NCI-H2081 (cell line): ENCODE data around the gene MUC5B.
"Not testable (repeated sequence)": the region's sequence is repeated elsewhere in the genome, so short reads cannot be mapped to it uniquely, and the experiment has no call there.

Experiments used
- DNase-seq, 2 experiments: peaks; one replicate each; lab custom pipeline; 2025; lab: John Stamatoyannopoulos, UW

Gene MUC5B, protein sequence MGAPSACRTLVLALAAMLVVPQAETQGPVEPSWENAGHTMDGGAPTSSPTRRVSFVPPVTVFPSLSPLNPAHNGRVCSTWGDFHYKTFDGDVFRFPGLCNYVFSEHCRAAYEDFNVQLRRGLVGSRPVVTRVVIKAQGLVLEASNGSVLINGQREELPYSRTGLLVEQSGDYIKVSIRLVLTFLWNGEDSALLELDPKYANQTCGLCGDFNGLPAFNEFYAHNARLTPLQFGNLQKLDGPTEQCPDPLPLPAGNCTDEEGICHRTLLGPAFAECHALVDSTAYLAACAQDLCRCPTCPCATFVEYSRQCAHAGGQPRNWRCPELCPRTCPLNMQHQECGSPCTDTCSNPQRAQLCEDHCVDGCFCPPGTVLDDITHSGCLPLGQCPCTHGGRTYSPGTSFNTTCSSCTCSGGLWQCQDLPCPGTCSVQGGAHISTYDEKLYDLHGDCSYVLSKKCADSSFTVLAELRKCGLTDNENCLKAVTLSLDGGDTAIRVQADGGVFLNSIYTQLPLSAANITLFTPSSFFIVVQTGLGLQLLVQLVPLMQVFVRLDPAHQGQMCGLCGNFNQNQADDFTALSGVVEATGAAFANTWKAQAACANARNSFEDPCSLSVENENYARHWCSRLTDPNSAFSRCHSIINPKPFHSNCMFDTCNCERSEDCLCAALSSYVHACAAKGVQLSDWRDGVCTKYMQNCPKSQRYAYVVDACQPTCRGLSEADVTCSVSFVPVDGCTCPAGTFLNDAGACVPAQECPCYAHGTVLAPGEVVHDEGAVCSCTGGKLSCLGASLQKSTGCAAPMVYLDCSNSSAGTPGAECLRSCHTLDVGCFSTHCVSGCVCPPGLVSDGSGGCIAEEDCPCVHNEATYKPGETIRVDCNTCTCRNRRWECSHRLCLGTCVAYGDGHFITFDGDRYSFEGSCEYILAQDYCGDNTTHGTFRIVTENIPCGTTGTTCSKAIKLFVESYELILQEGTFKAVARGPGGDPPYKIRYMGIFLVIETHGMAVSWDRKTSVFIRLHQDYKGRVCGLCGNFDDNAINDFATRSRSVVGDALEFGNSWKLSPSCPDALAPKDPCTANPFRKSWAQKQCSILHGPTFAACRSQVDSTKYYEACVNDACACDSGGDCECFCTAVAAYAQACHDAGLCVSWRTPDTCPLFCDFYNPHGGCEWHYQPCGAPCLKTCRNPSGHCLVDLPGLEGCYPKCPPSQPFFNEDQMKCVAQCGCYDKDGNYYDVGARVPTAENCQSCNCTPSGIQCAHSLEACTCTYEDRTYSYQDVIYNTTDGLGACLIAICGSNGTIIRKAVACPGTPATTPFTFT (N-terminal part only)

DNA sequence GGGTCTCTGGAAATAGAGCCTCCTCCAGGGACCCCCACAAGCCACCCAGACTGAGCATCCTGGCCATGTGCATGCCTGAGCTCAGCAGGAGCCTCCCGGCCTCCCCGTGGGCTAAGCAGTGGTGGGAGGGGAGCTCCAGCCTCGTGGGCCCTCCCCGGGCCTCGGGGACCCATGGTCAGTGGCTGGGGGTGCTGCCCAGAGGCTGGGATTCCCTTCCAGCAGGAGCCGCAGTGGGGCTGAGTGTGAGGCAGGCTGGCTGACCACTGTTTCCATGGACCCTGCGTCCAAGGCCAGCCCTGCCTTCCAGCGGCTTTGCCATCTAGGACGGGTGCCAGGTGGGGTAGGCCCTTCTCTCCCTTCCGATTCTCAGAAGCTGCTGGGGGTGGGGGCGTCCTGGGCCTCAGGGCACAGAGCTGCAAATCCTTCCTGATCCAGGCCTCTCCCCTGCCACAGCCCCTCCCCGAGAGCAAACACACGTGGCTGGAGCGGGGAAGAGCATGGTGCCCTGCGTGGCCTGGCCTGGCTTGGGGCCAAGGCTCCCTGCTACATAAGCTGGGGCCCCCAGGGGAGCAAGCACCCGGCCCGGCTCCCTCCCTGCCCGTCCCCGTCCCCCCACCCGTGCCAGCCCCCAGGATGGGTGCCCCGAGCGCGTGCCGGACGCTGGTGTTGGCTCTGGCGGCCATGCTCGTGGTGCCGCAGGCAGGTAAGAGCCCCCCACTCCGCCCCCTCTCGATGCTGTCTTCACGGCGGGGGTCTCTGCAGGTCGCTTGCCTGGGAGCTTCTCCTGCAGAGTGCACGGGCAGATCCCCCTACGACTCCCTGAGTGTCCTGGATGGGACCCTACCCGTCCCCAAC lies at the start of gene MUC5B:
TSS of gene MUC5B (plus strand) at position 576 of the 855 bp plus-strand sequence. CDS start at position 634, 58 bp downstream.
- DNase-seq, result no peak

DNA sequence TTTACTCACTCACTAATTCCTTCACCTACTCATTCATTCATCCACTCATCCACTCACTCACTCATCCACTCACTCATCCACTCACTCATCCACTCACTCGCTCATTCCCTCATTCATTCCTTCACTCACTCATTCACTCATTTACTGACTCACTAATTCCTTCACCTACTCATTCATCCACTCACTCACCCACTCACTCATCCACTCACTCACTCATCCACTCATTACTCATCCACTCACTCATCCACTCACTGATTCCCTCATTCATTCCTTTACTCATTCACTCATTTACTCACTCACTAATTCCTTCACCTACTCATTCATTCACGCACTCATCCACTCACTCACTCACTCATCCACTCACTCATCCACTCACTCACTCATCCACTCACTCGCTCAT lies 49.5 kb upstream of the MUC5B start:
- not testable (repeated sequence) for DNase-seq

DNA sequence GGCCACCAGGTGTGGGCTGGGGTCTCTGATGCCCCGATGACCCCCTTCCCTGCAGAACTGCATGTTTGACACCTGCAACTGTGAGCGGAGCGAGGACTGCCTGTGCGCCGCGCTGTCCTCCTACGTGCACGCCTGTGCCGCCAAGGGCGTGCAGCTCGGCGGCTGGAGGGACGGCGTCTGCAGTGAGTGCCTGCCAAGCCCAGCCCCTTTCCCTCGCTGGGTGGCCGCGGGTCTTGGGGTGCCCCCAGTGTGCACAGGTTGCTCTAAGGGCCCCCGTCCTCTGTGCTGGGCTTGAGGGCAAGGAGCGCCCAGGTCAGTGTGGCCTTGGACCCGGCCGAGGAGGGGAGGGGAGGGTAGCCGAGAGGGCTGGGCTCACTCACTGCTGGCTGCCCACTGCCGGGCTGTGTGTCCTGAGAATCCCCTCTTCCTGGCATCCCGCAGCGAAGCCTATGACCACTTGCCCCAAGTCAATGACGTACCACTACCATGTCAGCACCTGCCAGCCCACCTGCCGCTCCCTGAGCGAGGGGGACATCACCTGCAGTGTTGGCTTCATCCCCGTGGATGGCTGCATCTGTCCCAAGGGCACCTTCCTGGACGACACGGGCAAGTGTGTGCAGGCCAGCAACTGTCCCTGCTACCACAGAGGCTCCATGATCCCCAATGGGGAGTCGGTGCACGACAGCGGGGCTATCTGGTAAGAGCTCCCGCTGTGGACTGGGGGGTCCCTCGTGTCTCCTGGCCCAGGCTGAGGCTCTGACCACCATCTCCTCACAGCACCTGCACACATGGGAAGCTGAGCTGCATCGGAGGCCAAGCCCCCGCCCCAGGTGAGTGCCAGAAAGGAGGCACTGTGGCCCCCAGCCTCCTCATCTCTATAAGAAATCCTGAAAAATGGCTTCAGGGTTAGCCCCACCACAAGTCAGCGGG lies 48.2 kb upstream of the MUC5B start:
- no peak for DNase-seq

DNA sequence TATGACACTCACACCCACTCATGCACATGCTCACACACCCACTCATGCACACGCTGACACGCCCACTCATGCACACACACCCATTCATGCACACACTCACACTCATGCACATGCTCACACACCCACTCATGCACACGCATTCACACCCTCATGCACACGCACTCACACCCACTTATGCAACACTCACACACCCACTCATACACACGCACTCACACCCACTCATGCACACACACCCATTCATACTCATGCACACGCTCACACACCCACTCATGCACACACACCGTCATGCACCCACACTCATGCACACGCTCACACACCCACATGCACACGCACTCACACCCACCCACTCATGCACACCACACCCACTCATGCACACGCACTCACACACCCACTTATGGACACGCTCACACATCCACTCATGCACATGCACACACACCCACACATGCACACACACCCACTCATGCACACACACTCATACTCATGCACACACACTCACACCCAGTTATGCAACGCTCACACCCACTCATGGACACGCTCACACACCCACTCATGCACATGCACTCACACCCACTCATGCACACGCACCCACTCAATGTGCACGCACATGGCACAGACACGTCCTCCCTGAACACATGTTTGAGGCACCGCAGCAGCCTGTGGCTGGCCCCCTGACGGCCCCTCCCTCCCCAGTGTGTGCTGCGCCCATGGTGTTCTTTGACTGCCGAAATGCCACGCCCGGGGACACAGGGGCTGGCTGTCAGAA lies 47.2 kb upstream of the MUC5B start:
- no peak for DNase-seq

DNA sequence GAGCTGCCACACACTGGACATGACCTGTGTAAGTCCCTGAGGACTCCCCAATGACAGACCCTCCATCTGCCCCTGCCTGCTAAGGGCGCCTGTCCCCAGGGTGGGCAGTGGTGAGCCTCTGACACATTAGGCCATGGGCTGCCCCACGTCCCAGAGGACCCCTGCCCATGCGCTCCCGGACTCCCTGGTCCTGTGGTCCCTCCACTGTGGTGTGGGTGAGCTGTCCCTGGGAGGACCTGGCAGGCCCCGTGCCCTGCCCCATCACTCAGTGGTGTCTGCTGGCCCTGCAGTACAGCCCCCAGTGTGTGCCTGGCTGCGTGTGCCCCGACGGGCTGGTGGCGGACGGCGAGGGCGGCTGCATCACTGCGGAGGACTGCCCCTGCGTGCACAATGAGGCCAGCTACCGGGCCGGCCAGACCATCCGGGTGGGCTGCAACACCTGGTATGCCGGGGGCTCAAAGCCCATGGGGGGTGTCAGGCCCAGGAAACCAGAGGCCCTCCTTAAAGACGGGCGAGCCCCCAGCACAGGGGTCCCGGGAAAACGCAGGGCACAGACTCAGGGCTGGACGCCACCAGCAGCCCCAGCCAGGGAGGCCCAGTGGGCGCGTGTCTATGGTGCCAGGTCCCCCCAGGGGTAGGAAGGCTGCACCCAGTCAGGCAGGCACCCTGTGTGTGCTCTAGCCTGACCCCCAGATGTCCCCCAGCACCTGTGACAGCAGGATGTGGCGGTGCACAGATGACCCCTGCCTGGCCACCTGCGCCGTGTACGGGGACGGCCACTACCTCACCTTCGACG lies 46.4 kb upstream of the MUC5B start:
- DNase-seq, result no peak

DNA sequence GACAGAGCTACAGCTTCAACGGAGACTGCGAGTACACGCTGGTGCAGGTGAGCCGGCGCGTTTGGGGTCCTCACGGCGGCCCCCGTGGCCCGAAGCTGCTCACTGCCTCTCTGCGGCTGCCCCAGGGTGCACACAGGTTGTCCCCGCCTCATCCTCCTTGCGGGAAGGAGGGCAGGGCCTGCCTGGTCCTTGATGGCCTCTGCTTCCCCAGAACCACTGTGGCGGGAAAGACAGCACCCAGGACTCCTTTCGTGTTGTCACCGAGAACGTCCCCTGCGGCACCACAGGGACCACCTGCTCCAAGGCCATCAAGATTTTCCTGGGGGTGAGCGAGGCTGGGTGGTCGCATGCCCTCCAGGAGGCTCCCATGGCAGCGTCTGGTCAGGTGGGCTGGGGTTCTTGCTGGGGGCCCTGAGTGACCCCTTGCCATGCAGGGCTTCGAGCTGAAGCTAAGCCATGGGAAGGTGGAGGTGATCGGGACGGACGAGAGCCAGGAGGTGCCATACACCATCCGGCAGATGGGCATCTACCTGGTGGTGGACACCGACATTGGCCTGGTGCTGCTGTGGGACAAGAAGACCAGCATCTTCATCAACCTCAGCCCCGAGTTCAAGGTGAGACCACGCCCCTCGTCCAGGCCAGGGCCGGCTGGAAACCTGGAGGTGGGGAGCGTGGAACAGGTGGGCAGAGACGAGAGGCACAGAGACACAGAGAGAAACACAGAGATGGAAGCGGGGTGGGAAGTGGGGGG lies 45.7 kb upstream of the MUC5B start:
- no peak for DNase-seq

DNA sequence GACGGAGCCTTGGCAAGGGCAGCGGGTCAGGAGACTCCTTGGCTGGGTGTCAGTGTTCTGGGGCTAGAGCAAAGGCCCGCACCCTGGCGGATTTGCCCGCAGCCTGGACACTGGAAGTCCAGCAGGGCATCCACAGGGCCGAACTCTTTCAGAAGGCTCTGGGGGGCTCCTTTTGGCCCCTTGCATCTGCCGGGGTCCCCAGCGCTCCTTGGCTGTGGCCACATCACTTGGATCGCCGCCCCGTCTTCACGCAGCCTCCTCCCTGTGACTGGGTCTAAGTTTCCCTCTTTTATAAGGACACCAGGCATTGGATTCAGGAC lies 45.1 kb upstream of the MUC5B start:
- DNase-seq, result no peak

DNA sequence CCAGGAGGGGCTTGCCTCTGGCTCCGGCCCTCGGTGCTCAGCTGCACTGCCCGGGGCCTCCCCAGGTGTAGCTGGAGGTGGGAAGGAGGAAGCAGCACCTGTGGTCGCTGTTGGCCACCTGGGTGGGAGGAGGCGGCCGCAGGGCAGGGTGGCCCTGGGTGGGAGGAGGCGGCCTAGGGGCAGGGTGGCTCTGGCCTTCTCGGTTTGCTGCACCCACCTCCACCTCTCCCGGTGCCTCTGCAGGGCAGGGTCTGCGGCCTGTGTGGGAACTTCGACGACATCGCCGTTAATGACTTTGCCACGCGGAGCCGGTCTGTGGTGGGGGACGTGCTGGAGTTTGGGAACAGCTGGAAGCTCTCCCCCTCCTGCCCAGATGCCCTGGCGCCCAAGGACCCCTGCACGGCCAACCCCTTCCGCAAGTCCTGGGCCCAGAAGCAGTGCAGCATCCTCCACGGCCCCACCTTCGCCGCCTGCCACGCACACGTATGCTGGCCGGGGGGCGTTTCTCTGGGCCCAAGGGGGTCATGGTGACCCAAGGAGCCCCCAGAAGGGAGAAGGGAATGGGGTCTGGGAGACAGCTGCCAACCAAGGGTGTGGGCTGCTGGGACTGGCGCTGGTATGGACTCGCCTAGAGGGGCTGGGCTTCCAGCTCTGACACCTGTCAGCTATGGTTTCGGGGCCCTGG lies 44.5 kb upstream of the MUC5B start:
- DNase-seq, result no peak

DNA sequence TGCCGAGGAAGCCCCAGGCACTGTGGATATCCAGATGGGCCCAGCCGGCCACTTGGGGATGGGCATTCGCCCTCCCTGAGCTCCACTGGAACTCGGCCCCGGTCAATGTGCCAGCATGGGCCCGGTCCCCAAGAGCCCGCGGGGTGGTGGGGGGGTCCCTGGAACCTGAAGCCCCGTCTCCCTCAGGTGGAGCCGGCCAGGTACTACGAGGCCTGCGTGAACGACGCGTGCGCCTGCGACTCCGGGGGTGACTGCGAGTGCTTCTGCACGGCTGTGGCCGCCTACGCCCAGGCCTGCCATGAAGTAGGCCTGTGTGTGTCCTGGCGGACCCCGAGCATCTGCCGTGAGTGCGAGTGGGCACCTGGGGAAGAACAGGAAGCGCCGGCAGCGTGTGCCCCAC lies 44.0 kb upstream of the MUC5B start:
- no peak for DNase-seq

DNA sequence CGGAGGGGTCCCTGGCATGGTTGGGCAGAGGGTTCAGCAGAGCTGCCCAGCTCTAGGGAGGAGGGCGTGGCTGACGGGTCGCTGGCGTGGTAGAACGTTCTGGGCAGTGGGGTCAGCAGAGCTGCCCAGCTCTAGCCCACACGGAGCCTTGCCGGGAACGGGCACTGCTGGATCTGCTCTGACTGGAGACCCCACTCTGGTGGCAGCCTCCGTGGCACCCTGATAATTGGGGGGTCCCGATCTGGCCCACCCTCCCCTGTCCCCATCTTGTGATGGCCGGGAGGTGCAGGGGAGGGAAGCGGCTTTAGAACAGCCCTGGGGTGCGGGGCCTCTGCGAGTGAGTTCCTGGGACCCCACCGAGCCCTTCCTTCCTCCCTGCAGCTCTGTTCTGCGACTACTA lies 43.2 kb upstream of the MUC5B start:
- DNase-seq, result no peak

DNA sequence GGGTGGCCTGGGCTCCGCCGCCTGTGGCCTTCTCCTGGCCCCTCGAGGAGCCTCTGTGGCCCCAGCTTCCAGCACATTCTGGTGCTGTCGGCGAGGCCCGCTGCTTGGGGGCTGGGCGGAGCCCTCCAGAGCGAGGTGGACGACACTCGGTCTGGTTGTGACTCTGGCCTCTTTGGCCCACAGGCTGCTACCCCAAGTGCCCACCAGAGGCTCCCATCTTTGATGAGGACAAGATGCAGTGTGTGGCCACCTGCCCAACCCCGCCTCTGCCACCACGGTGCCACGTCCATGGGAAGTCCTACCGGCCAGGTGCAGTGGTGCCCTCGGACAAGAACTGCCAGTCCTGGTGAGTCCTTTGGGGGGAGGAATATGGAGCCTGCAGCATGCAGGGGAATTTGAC lies 42.7 kb upstream of the MUC5B start:
- no peak for DNase-seq

DNA sequence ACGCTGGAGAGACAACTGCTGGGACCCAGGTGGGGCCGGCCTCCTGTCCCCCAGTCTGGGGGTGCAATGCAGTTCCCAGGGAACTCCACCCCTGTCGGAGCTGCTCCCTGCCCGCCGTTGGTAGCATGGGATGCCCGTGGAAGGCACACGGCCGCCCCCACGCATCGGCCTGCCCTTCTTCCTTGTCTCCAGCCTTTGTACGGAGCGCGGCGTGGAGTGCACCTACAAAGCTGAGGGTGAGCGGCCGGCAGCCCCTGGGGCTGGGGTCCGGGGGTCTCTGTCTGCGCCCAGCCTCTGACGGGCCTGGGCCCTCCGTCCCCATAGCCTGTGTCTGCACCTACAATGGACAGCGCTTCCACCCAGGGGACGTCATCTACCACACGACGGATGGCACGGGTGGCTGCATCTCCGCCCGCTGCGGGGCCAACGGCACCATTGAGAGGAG lies 41.9 kb upstream of the MUC5B start:
- no peak for DNase-seq

DNA sequence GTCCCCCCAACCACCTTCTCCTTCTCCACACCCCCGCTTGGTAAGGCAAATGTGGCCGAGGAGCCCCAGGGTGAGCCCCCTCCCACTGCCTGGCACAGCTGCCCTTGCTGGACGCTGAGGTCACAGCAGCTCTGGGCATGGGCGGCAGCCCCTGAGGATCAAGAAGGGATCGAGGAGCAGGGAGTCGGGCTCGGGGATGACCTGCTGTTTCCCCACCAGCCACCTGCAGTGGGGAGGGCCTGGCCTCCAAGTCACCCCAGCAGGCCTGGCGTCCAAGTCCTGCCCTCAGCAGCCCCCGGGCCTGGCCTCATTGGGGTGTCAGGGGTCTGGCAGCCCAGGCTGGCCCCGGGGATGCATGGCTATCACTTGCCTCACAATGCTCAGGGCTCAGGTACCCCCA lies 41.4 kb upstream of the MUC5B start:
- no peak for DNase-seq

DNA sequence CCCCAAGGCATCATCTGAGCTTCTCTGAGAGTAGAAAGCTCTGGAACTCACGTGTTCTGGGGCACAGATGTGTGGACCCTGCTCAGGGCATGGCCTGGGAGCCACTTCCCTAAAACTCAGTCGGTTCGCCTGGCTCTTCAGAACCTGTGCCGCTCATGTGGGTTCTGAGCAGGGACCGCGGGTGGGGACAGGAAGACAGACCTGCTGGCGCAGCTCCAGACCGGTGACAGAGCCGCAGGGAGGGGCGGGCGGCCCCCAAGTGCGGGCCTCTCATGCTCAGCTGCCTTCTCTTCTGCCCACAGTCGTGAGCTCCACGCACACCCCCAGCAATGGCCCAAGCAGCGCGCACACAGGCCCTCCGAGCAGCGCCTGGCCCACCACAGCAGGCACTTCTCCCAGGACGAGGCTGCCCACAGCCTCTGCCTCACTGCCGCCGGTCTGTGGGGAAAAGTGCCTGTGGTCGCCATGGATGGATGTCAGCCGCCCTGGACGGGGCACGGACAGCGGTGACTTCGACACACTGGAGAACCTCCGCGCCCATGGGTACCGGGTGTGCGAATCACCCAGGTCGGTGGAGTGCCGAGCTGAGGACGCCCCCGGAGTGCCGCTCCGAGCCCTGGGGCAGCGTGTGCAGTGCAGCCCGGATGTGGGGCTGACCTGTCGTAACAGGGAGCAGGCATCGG lies 40.9 kb upstream of the MUC5B start:
- DNase-seq, result peak in 1 of 2 experiments; percentile 5

DNA sequence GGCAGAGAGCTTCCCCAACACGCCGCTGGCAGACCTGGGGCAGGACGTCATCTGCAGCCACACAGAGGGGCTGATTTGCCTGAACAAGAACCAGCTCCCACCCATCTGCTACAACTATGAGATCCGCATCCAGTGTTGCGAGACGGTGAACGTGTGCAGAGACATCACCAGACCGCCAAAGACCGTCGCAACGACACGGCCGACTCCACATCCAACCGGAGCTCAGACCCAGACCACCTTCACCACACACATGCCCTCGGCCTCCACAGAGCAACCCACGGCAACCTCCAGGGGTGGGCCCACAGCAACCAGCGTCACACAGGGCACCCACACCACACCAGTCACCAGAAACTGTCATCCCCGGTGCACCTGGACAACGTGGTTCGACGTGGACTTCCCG lies 38.7 kb upstream of the MUC5B start:
- not testable (repeated sequence) for DNase-seq

DNA sequence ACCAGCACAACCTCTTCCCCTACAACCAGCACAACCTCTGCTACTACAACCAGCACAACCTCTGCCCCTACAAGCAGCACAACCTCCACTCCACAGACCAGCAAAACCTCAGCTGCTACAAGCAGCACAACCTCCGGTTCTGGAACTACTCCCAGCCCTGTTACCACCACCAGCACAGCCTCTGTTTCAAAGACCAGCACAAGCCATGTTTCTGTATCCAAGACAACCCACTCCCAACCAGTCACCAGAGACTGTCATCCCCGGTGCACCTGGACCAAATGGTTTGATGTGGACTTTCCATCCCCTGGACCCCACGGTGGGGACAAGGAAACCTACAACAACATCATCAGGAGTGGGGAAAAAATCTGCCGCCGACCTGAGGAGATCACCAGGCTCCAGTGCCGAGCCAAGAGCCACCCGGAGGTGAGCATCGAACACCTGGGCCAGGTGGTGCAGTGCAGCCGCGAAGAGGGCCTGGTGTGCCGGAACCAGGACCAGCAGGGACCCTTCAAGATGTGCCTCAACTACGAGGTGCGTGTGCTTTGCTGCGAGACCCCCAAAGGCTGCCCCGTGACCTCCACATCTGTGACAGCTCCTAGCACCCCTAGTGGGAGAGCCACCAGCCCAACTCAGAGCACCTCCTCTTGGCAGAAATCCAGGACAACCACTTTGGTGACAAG lies 34.3 kb upstream of the MUC5B start:
- DNase-seq, result not testable (repeated sequence)
